HAP-1 (cell line): ENCODE measurements around the gene SCFD2.

ENCODE experiments used
- DNase-seq, 2 experiments: peaks; one replicate each; pipeline ENCODE4 v3.0.0-alpha.2; 2016 to 2020; ENCODE audit warnings: low spot score in 2 of 2
- H3K27me3 ChIP-seq: fragments of 250-450 bp; sonication (Bioruptor Pico); 2 replicates; pipeline ENCODE4 v1.5.1; 2020; ENCODE audit warnings: low read depth, mild to moderate bottlenecking, moderate library complexity
- H3K36me3 ChIP-seq: fragments of 250-450 bp; sonication (Bioruptor Pico); replicated peaks from 2 replicates; pipeline ENCODE4 v1.5.1; 2020; ENCODE audit warnings: mild to moderate bottlenecking
- H3K4me1 ChIP-seq: fragments of 250-450 bp; sonication (Bioruptor Pico); 2 replicates; pipeline ENCODE4 v1.5.1; 2020; ENCODE audit warnings: mild to moderate bottlenecking
- H3K4me3 ChIP-seq: fragments of 250-450 bp; sonication (Bioruptor Pico); 2 replicates; pipeline ENCODE4 v1.5.1; 2020; ENCODE audit warnings: mild to moderate bottlenecking, moderate library complexity
- H3K9me3 ChIP-seq: fragments of 250-450 bp; sonication (Bioruptor Pico); 2 replicates; pipeline ENCODE4 v1.5.1; 2020; ENCODE audit warnings: mild to moderate bottlenecking, moderate library complexity
- in situ Hi-C: fragments of 300-500 bp; cut with MboI; formaldehyde crosslinking; loops from 3 replicates; pipeline ENCODE4 v1.14.3; 2020; ENCODE audit warnings: low sequenced_read_pairs, inconsistent platforms, mixed read lengths

Gene SCFD2

DNA sequence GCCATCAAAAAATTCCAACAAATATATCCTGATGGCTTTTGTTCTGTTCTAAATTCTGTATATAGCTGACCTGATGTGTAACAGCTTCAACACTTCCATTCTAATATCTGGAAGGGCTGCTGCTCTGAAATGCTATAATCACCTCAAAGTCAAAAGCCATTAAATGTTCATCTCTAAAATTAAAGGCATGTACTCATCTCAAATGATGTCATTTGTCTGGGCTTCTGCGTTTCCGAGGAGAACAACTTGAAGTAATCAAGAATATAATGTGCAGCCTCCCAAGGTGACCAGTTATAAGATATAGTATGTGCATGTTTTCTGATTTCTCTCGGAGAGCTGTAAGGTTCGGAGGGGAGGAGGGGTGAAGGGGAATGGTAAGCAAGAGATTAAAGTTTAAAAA is 237.6 kb downstream of the SCFD2 start:
- H3K4me1 ChIP-seq, result no peaks in the 10 kb centered on the region
- DNase-seq, result no peak
- no peaks in the 10 kb centered on the region for H3K9me3 ChIP-seq
- H3K27me3 ChIP-seq, result no peaks in the 10 kb centered on the region
- in situ Hi-C loops, result no loop called here
- H3K36me3 ChIP-seq, result no peaks in the 10 kb centered on the region
- no peak overlapping the region for H3K4me3 ChIP-seq

DNA sequence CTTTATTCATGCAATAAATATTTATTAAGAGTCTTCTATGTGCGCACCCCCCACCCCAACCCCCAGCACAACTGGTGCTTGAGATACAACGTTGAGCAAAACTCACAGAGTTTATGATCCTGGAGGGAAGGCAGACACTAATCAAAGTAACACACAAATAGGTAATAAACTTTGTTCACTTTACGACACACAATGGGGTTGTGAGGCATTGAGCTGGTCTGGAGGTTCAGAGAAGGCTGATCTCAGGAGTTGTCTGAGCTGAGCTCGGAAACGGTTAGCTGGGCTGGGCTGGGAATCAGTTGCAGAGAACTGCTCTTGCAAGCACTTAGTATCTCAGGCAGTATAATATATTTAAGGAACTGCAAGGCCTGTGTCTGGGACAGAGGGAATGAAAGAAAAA is 238.5 kb downstream of the SCFD2 start:
- DNase-seq, result no peak
- Histone ChIP-seq H3K4me1 (no peaks in the 10 kb centered on the region), H3K9me3 (no peaks in the 10 kb centered on the region), H3K36me3 (no peaks in the 10 kb centered on the region), H3K4me3 (no peak overlapping the region), H3K27me3 (no peaks in the 10 kb centered on the region)
- in situ Hi-C loops, result no loop called here

GRCh38 chr4:53126099-53126498 is 239.8 kb downstream of the SCFD2 start:
- no peaks in the 10 kb centered on the region for H3K4me1 ChIP-seq
- no peak overlapping the region for H3K4me3 ChIP-seq
- no peaks in the 10 kb centered on the region for H3K36me3 ChIP-seq
- in situ Hi-C loops, result no loop called here
- H3K27me3 ChIP-seq, result no peaks in the 10 kb centered on the region
- no peak for DNase-seq
- H3K9me3 ChIP-seq, result no peaks in the 10 kb centered on the region

DNA sequence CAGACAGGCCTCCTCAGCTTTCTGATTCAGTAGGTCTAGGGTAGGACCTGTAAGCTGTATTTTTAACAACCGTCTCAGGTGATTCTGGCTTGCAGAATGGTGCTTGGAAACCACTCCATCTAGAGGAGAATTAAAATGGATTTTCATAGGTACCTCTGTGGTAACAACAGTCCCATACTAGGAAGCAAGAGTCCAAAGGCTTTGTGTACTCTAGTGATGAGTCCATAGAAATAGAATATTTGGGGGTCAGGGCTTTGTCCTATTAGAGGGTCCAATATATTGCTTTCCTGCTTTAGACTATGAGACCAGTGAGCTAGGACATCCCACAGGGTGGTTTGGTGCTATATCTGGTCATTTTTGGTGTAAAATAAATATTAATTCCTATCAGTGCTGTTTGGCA is 242.0 kb downstream of the SCFD2 start:
- no peak for DNase-seq
- in situ Hi-C loops, result no loop called here
- peaks cover 3% of the 10 kb centered on the region for H3K4me1 ChIP-seq
- no peaks in the 10 kb centered on the region for H3K27me3 ChIP-seq
- no peaks in the 10 kb centered on the region for H3K9me3 ChIP-seq
- no peaks in the 10 kb centered on the region for H3K36me3 ChIP-seq
- H3K4me3 ChIP-seq, result no peak overlapping the region

- H3K4me3 ChIP-seq, result no peak overlapping the region
- H3K36me3 ChIP-seq, result no peaks in the 10 kb centered on the region
- peaks cover 3% of the 10 kb centered on the region for H3K4me1 ChIP-seq
- no peaks in the 10 kb centered on the region for H3K9me3 ChIP-seq
- in situ Hi-C loops, result no loop called here
- H3K27me3 ChIP-seq, result no peaks in the 10 kb centered on the region
- DNase-seq, result no peak
Measured at GRCh38 chr4:53123171-53123570, 242.7 kb downstream of the SCFD2 start.

DNA sequence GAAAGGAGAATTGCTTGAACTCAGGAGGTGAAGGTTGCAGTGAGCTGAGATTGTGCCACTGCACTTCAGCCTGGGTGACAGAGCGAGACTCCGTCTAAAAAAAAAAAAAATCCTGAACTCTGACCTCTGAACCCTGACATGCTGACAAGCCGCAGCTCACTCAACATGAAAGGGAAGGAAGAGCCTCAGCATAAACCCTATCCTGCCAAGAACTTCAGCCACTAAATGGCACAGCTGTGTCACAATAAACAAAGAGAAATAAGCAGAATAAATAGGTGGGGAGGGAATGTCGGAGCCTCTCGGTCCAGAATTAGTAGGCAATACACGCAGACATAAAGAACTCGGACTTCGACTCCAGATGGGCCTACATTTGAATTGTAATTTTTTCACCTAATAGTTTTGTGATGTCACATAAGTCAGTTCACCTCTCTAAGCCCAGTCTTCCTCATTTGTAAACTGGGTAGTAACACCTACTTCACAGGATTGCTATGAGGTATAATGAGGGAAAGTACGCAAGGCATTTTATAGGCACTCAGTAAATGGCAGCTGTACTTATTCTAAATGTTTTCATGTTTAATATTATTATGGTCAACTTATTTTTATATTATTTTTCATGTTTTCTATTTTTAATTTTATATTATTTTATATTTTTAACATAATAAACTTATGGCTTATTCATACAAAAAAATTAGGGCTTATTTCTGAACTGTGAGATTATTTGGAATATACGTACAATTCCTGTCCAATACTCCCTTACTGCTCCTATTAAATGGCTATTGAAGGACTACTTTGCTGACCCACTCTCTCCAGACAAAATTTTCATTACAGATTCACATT is 243.4 kb downstream of the SCFD2 start:
- no peak for DNase-seq
- Histone ChIP-seq H3K4me3 (no peak overlapping the region), H3K4me1 (peaks cover 3% of the 10 kb centered on the region), H3K36me3 (no peaks in the 10 kb centered on the region), H3K27me3 (no peaks in the 10 kb centered on the region), H3K9me3 (no peaks in the 10 kb centered on the region)
- in situ Hi-C loops, result no loop called here

GRCh38 chr4:53121264-53121865 is 244.5 kb downstream of the SCFD2 start:
- Histone ChIP-seq H3K36me3 (no peaks in the 10 kb centered on the region), H3K9me3 (no peaks in the 10 kb centered on the region), H3K4me1 (peaks cover 3% of the 10 kb centered on the region), H3K4me3 (no peak overlapping the region), H3K27me3 (no peaks in the 10 kb centered on the region)
- in situ Hi-C loops, result no loop called here
- DNase-seq, result no peak

GRCh38 chr4:53120778-53121177 is 245.1 kb downstream of the SCFD2 start:
- in situ Hi-C loops, result no loop called here
- DNase-seq, result no peak
- H3K36me3 ChIP-seq, result no peaks in the 10 kb centered on the region
- H3K4me1 ChIP-seq, result peaks cover 3% of the 10 kb centered on the region
- H3K4me3 ChIP-seq, result no peak overlapping the region
- H3K9me3 ChIP-seq, result no peaks in the 10 kb centered on the region
- H3K27me3 ChIP-seq, result no peaks in the 10 kb centered on the region

DNA sequence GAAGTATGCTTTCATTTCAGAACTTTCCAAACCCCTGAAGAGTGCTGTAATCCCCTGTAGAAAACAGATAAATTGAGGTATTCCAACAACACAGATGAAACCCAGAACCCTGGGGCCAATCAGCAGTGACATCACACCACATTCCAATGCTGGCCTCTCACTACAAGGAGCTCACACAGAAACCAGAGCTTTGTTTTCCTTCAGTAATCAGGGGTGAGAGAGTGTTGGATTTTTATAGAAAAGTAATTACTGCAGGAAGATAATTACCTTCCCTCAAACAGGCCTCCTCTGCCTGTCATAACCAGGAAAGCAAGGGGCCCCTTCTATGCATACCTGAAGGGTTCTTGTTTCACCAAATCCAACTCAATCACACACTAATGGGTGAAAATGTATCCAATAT is 246.2 kb downstream of the SCFD2 start:
- H3K4me3 ChIP-seq, result no peak overlapping the region
- no peaks in the 10 kb centered on the region for H3K9me3 ChIP-seq
- peak; percentile 26 to 42 for DNase-seq
- no peaks in the 10 kb centered on the region for H3K36me3 ChIP-seq
- peaks cover 3% of the 10 kb centered on the region for H3K4me1 ChIP-seq
- no peaks in the 10 kb centered on the region for H3K27me3 ChIP-seq
- in situ Hi-C loops, result no loop called here

DNA sequence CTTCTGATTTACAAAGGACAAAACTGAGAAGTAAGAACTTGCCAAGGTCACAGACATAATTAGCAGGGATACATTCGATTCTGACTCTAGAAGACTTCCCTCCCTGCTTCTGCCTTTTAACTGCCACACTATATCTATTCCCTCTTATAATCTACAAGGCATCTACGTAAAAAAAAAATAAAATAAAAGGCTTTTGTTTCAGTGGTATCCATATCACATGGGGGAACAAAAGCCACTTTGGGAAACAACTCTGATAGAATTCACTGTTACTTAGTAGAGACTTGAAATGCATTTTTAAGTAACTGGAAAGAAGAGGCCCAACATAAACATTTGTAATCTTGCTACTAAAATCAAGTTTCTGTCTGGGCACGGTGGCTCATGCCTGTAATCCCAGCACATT is 247.2 kb downstream of the SCFD2 start:
- no peaks in the 10 kb centered on the region for H3K9me3 ChIP-seq
- no peaks in the 10 kb centered on the region for H3K36me3 ChIP-seq
- no peak overlapping the region for H3K4me3 ChIP-seq
- in situ Hi-C loops, result no loop called here
- peak in 1 of 2 experiments; percentile 7 for DNase-seq
- H3K27me3 ChIP-seq, result no peaks in the 10 kb centered on the region
- H3K4me1 ChIP-seq, result peaks cover 3% of the 10 kb centered on the region

GRCh38 chr4:53116954-53117353 is 248.9 kb downstream of the SCFD2 start:
- H3K4me1 ChIP-seq, result peaks cover 3% of the 10 kb centered on the region
- H3K27me3 ChIP-seq, result no peaks in the 10 kb centered on the region
- in situ Hi-C loops, result no loop called here
- no peaks in the 10 kb centered on the region for H3K9me3 ChIP-seq
- H3K4me3 ChIP-seq, result no peak overlapping the region
- DNase-seq, result no peak
- no peaks in the 10 kb centered on the region for H3K36me3 ChIP-seq

DNA sequence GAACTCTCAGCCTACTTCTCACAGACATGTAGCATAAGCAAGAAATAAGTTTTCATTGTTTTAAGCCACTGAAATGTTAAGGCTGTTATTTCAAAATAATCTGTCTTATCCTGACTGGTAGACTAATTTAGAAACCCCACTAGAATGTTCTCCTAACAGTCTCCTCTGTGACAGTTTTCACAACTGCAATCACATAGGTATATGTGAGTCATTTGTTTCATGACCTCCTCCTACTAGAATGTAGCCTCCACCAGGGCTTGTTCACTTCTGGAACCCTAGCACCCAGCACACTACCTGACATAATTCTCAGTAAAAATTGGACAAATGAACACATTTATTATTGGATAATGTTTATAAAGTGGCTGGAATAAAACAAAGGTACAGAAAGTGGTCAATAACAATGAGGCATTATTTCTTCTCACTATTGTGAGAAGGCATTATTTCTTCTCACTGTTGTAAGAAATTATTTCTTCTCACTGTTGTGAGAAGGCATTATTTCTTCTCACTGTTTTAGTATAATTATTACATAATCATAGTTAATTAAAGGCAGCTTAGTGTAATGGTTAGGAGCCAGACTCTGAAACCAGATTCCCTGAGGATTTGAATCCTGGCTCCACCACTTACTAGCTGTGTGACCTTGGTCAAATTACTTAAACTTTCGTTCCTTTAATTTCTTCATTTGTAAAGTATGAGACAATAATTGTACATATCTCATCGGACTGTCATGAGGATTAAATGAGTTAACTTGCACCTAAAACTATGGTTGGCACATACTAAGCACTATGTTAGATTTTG is 252.2 kb downstream of the SCFD2 start:
- Histone ChIP-seq H3K4me3 (no peak overlapping the region), H3K27me3 (no peaks in the 10 kb centered on the region), H3K9me3 (no peaks in the 10 kb centered on the region), H3K36me3 (no peaks in the 10 kb centered on the region), H3K4me1 (no peaks in the 10 kb centered on the region; the same call in 1 of the 2 replicates)
- DNase-seq, result no peak
- in situ Hi-C loops, result no loop called here

DNA sequence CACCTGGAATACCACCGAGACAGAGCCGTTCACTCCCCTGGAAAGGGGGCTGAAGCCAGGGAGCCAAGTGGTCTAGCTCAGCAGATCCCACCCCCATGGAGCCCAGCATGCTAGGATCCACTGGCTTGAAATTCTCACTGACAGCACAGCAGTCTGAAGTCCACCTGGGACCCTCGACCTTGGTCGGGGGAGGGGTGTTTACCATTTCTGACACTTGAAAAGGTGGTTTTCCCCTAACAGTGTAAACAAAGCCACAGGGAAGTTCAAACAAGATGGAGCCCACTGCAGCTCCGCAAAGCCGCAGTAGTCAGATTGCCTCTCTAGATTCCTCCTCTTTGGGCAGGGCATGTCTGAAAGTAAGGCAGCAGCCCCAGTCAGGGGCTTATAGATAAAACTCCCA is 260.5 kb downstream of the SCFD2 start:
- in situ Hi-C loops, result no loop called here
- Histone ChIP-seq H3K4me3 (no peak overlapping the region), H3K4me1 (no peaks in the 10 kb centered on the region)

DNA sequence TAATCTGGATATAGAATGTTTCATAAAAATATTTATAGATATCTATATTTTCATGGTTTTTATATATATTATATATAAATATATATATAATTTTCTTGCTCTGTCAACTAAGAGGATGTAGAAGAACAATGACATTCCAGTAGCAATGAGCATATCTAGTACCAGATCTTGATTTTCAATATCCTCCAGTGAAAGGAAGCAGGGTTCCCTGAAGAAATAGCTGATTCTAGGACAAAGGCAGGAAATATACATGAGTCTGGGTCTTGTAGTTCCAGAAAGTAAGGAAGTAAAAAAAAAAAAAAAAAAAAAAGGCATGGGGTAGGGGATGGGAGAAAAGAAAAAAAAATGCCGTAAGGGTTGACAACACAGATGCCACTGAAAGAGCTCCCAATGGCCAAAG is 262.4 kb downstream of the SCFD2 start:
- H3K9me3 ChIP-seq, result no peaks in the 10 kb centered on the region
- in situ Hi-C loops, result no loop called here
- H3K27me3 ChIP-seq, result no peaks in the 10 kb centered on the region
- no peaks in the 10 kb centered on the region for H3K36me3 ChIP-seq
- H3K4me1 ChIP-seq, result no peaks in the 10 kb centered on the region
- DNase-seq, result no peak
- H3K4me3 ChIP-seq, result no peak overlapping the region

More for the DNA sequence above, 260.5 kb downstream of the SCFD2 start:
- DNase-seq, result no peak
- Histone ChIP-seq H3K9me3 (no peaks in the 10 kb centered on the region), H3K27me3 (no peaks in the 10 kb centered on the region), H3K36me3 (no peaks in the 10 kb centered on the region)
